Measurements from ENCODE around the gene ARL6IP4.

Gene ARL6IP4

GRCh38 chr12:122989874-122990419, 9.5 kb downstream of the ARL6IP4 start:
- no peak for DNase-seq

GRCh38 chr12:122990561-122990960, 10.1 kb downstream of the ARL6IP4 start:
- no peak for DNase-seq

GRCh38 chr12:122990961-122991622, 10.6 kb downstream of the ARL6IP4 start:
- DNase-seq, result no peak

- no peak for DNase-seq
Observed at GRCh38 chr12:122991623-122992275, 11.3 kb downstream of the ARL6IP4 start.

DNA sequence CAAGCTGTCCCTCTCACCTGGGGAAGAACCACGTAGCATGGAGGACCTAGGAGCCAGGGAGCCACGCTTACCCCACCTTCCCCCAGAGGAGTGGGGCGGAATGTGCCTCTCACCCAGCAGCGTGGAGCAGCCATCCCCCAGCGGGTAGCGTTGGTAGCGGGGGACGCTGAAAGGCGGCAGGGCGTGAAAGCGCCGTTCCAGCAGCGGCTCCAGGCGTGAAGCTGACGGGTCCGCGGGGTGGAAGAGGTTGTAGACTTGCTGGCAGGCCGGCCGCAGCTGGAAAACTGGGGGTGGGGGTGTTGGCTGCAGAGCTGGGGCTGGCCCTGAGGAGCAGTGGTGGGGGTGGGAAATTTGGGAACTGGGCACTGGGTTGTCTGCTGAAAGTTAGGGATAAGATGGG, 11.9 kb downstream of the ARL6IP4 start:
- DNase-seq, result no peak

GRCh38 chr12:122994140-122994675, 13.7 kb downstream of the ARL6IP4 start:
- DNase-seq, result no peak

GRCh38 chr12:122994781-122995502, 14.5 kb downstream of the ARL6IP4 start:
- no peak for DNase-seq

DNA sequence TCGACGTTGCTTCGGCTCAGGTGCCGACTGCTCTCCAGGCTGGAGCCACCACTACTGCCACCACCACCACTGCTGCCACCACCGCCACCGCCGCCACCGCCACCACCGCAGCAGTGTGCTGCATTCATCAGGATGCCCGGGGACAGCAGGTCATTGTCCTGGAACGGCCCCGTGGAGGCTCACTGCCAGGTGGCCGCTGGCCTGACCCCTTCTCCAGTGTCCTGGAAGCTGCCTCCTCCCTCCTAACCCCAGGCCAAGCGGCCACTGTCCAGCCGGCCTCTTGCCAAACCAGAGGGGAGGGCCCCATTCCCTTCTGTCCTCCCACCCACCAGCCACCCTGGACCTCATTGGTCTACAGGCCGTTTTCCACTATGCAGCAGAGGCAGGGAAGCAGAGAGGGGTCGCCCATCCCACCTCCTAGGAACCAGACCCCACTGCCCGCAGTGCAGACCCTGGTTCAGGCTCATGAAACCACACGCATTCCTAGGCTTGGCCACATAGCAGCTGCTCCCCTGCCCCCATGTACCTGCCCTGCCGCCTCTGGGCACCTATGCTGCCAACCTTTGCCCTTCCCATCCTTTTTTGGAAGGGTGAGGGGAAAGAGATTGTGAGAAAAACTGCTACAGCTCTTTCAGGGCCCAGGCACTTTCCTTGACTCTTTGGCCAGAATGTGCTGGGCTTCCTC, 15.2 kb downstream of the ARL6IP4 start:
- DNase-seq, result peak in 16 of 51 donors; percentile 16 to 61 (median 35)

GRCh38 chr12:122996188-122996601, 15.7 kb downstream of the ARL6IP4 start:
- DNase-seq, result no peak

- DNase-seq, result no peak
Observed at GRCh38 chr12:122996621-122997342, 16.3 kb downstream of the ARL6IP4 start.

- no peak for DNase-seq
Observed at GRCh38 chr12:122997343-122998250, 17.1 kb downstream of the ARL6IP4 start.

- no peak for DNase-seq
Observed at GRCh38 chr12:122998316-122998715, 17.8 kb downstream of the ARL6IP4 start.

- DNase-seq, result peak in 24 of 51 donors; percentile 10 to 58 (median 32)
Observed at GRCh38 chr12:122999196-122999946, 18.9 kb downstream of the ARL6IP4 start.

GRCh38 chr12:122999986-123000420, 19.5 kb downstream of the ARL6IP4 start:
- DNase-seq, result no peak

- no peak for DNase-seq
Observed at GRCh38 chr12:123000578-123000977, 20.1 kb downstream of the ARL6IP4 start.

DNA sequence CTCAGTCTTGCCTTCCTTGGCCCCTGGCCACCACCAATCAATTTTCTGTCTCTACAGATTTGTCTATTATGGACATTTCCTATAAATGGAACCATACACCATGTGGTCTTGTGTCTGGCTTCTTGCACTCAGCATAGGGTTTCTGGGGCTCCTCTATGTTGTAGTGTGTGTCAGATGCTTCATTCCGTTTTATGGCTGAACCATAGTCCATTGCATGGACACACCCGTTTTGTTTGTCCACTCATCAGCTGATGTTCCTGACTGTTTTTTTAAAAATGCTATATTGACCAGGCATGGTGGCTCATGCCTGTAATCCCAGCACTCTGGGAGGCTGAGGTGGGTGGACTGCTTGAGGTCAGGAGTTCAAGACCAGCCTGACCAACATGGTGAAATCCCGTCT, 21.0 kb downstream of the ARL6IP4 start:
- no peak for DNase-seq

DNA sequence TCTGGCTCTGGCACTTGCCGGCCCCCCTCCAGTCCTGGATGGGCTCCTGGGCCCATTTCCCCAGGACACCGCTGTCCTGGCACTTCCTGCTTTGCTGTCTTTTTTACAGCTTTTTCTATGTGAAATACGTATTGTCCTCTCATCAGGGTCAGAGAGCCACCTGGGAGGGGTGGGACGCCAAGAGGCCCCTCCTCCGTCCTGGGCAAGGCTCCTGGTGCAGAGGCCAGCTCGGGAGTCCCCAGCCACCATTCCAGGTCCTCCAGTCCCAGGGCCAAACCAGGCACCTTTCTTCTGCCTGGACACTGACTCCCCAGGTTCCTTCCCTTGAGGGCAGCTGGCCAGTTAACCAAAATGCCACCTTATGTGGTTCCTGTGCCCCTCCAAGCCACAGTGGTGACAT, 22.8 kb downstream of the ARL6IP4 start:
- DNase-seq, result no peak

- no peak for DNase-seq
Observed at GRCh38 chr12:123004287-123004686, 23.8 kb downstream of the ARL6IP4 start.

Measured in hypothalamus (tissue), 51 donors.